Liver (tissue), 9 donors: ENCODE results near the gene ENAH. TPM values are rescaled to one million over a fixed set of nuclear protein-coding genes. Genes with fewer than 3 reads are reported as not detected.

Experiments used
- DNase-seq: peaks from one replicate; pipeline ENCODE4 v3.0.0-alpha.2; 2017; ENCODE audit warnings: low spot score
- H3K27ac ChIP-seq, 2 donors: one replicate each; pipeline ENCODE4 v1.7.0; 2013; ENCODE audit warnings: inconsistent platforms in 2 of 2, low read length in 2 of 2, control low read depth in 1 of 2, low read depth in 1 of 2, mild to moderate bottlenecking in 1 of 2
- H3K27me3 ChIP-seq, 4 donors: one replicate each; pipeline versions ENCODE4 v1.6.1 to v1.7.0; 2013; ENCODE audit warnings: low read length in 3 of 4, inconsistent platforms in 1 of 4, mild to moderate bottlenecking in 1 of 4, moderate library complexity in 1 of 4; ENCODE audit not compliant: control insufficient read depth in 4 of 4, insufficient read depth in 4 of 4
- H3K36me3 ChIP-seq, 4 donors: one replicate each; pipeline versions ENCODE4 v1.6.1 to v1.7.0; 2013; ENCODE audit warnings: low read length in 3 of 4, mild to moderate bottlenecking in 3 of 4, low read depth in 1 of 4, moderate library complexity in 1 of 4; ENCODE audit not compliant: control insufficient read depth in 4 of 4, insufficient read depth in 3 of 4
- H3K4me1 ChIP-seq, 4 donors: one replicate each; pipeline versions ENCODE4 v1.6.1 to v1.7.0; 2013; ENCODE audit warnings: low read length in 3 of 4, mild to moderate bottlenecking in 3 of 4, moderate library complexity in 1 of 4; ENCODE audit not compliant: control insufficient read depth in 4 of 4, insufficient read depth in 4 of 4
- H3K4me3 ChIP-seq, 3 donors: one replicate each; pipeline versions ENCODE4 v1.6.1 to v1.7.0; 2013; ENCODE audit warnings: low read length in 3 of 3, control low read depth in 1 of 3, low read depth in 1 of 3, mild to moderate bottlenecking in 1 of 3
- H3K9ac ChIP-seq, 2 donors: one replicate each; pipeline ENCODE4 v1.7.0; 2013; ENCODE audit warnings: low read length in 2 of 2, mild to moderate bottlenecking in 2 of 2, moderate library complexity in 2 of 2, control low read depth in 1 of 2, low read depth in 1 of 2
- H3K9me3 ChIP-seq, 4 donors: one replicate each; pipeline versions ENCODE4 v1.6.1 to v1.7.0; 2013; ENCODE audit warnings: low read length in 3 of 4; ENCODE audit not compliant: control insufficient read depth in 4 of 4
- CTCF ChIP-seq: fragments of 150-350 bp; IDR thresholded peaks from 2 replicates; pipeline ENCODE4 v1.5.1; 2017; ENCODE audit warnings: improper control_type of control experiment, low read depth, low read length; ENCODE audit not compliant: missing input control
- EGR1 ChIP-seq, 2 donors: IDR thresholded peaks; 2 replicates each; pipeline ENCODE4 v1.6.1; 2016 to 2018; ENCODE audit warnings: antibody characterized with exemption in 2 of 2, low read depth in 2 of 2
- FOXA1 ChIP-seq: IDR thresholded peaks from 2 replicates; pipeline ENCODE4 v1.6.1; 2016; ENCODE audit warnings: antibody characterized with exemption
- GABPA ChIP-seq, 2 donors: IDR thresholded peaks in 1 of 2; conservative IDR thresholded peaks in 1 of 2; 2 replicates each; pipeline ENCODE4 v1.6.1; 2016; ENCODE audit warnings: antibody characterized with exemption in 2 of 2, mild to moderate bottlenecking in 1 of 2, moderate library complexity in 1 of 2
- HNF4A ChIP-seq, 2 donors: conservative IDR thresholded peaks; 2 replicates each; pipeline ENCODE4 v1.6.1; 2016; ENCODE audit warnings: antibody characterized with exemption in 2 of 2, mild to moderate bottlenecking in 2 of 2
- HNF4G ChIP-seq: IDR thresholded peaks from 2 replicates; pipeline ENCODE4 v1.6.1; 2016; ENCODE audit warnings: antibody characterized with exemption
- NR2F2 ChIP-seq: IDR thresholded peaks from 2 replicates; pipeline ENCODE4 v1.6.1; 2016; ENCODE audit warnings: antibody characterized with exemption
- RAD21 ChIP-seq, 2 donors: IDR thresholded peaks; 2 replicates each; pipeline ENCODE4 v1.6.1; 2016; ENCODE audit warnings: antibody characterized with exemption in 2 of 2, mild to moderate bottlenecking in 2 of 2
- RXRA ChIP-seq, 2 donors: IDR thresholded peaks; 2 replicates each; pipeline ENCODE4 v1.6.1; 2017 to 2018; ENCODE audit warnings: antibody characterized with exemption in 2 of 2, mild to moderate bottlenecking in 1 of 2
- SP1 ChIP-seq: IDR thresholded peaks from 2 replicates; pipeline ENCODE4 v1.6.1; 2018; ENCODE audit warnings: antibody characterized with exemption, mild to moderate bottlenecking
- TAF1 ChIP-seq: conservative IDR thresholded peaks from 2 replicates; pipeline ENCODE4 v1.6.1; 2016; ENCODE audit warnings: antibody characterized with exemption, mild to moderate bottlenecking
- YY1 ChIP-seq: IDR thresholded peaks from 2 replicates; pipeline ENCODE4 v1.6.1; 2016; ENCODE audit warnings: antibody characterized with exemption, mild to moderate bottlenecking
- whole genome bisulfite sequencing: extraction: QIAGEN DNeasy Blood & Tissue Kit; methylation state at CpG from one replicate; pipeline ENCODE4 v1.1.7; 2013; 5-methylcytosine and 5-hydroxymethylcytosine counted together
- polyA plus RNA-seq, 2 donors: library from polyadenylated mRNA; stranded (reverse) in 1 of 2; unstranded in 1 of 2; fragments of 200-250 nt in 1 of 2; fragments of >200 nt in 1 of 2; fragmentation: Nextera tagmentation in 1 of 2; extraction: Ambion mirVana in 1 of 2; gene quantifications; one replicate each; pipeline versions ENCODE4 v1.2.1 to v1.2.3, GENCODE V29; 2013 to 2015
- total RNA-seq, 2 donors: library from RNA; depleted of rRNA; stranded (reverse); fragments of >200 nt; gene quantifications; one replicate each; pipeline ENCODE4 v1.2.3, GENCODE V29; 2014
- TF ChIP-seq, protein P1 (sequence below): IDR thresholded peaks from 2 replicates; pipeline ENCODE4 v1.6.1; 2016; ENCODE audit warnings: antibody characterized with exemption
- TF ChIP-seq, protein P2 (sequence below): IDR thresholded peaks from 2 replicates; pipeline ENCODE4 v1.6.1; 2016; ENCODE audit warnings: antibody characterized with exemption
- TF ChIP-seq, protein P3 (sequence below): IDR thresholded peaks from 2 replicates; pipeline ENCODE4 v1.6.1; 2016; ENCODE audit warnings: antibody characterized with exemption, mild to moderate bottlenecking
- donor health status: healthy.
- donor health status: healthy.
- donor health status: healthy.
- donor health status: healthy.
- donor health status: healthy.

The ENAH gene
- total and polyA plus RNA-seq, 4 donors: 2.8 to 8.4 (median 4.5) TPM

DNA sequence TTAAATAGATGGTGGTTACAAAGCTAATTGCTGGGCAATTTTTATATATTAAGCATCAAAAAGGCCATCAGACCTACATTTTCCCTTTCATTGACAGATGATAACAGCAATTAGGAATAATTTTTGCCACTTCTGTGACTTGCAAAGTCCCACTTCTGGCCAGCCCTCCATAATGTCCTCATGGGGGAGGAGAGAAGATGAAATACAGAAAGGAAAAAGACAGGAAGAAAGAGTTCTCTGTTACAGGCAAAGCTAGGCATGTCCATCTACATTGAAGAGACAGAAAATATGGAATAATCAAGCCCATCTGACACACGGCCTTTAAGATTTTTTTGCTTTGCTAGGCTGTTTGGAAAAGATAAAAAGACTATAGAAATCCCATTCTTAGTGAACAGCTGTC lies 108.0 kb downstream of the ENAH start:
- no peaks in the 10 kb centered on the region for H3K27me3 ChIP-seq

GRCh38 chr1:225544263-225544662 lies 108.7 kb downstream of the ENAH start:
- Histone ChIP-seq H3K9ac (no peak overlapping the region), H3K9me3 (no peaks in the 10 kb centered on the region), H3K27ac (no peak overlapping the region), H3K27me3 (no peaks in the 10 kb centered on the region), H3K36me3 (no peaks in the 10 kb centered on the region), H3K4me1 (peaks cover 0 to 1% (median 0%) of the 10 kb centered on the region in 4 donors), H3K4me3 (no peak overlapping the region)
- WGBS: 96% methylated on average over 1 of the region's 1 CpG
- DNase-seq: no peak
- TF ChIP-seq, protein P1, sequence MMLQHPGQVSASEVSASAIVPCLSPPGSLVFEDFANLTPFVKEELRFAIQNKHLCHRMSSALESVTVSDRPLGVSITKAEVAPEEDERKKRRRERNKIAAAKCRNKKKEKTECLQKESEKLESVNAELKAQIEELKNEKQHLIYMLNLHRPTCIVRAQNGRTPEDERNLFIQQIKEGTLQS: no peak
- TF ChIP-seq, protein P2, sequence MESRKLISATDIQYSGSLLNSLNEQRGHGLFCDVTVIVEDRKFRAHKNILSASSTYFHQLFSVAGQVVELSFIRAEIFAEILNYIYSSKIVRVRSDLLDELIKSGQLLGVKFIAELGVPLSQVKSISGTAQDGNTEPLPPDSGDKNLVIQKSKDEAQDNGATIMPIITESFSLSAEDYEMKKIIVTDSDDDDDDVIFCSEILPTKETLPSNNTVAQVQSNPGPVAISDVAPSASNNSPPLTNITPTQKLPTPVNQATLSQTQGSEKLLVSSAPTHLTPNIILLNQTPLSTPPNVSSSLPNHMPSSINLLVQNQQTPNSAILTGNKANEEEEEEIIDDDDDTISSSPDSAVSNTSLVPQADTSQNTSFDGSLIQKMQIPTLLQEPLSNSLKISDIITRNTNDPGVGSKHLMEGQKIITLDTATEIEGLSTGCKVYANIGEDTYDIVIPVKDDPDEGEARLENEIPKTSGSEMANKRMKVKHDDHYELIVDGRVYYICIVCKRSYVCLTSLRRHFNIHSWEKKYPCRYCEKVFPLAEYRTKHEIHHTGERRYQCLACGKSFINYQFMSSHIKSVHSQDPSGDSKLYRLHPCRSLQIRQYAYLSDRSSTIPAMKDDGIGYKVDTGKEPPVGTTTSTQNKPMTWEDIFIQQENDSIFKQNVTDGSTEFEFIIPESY: no peak
- no peak for TF ChIP-seq GABPA (IDR thresholded peaks at IDR 0.05 in 1 of 2, conservative IDR thresholded peaks at IDR 0.05 in 1 of 2)
- no peak for TF ChIP-seq EGR1 (IDR thresholded peaks at IDR 0.05; ENCODE audit: low read depth in 2 of 2)
- TF ChIP-seq YY1: no peak
- no peak for TF ChIP-seq TAF1
- TF ChIP-seq CTCF: no peak
- TF ChIP-seq FOXA1: no peak
- no peak for TF ChIP-seq HNF4A (conservative IDR thresholded peaks at IDR 0.05)
- no peak for TF ChIP-seq HNF4G
- no peak for TF ChIP-seq RXRA (IDR thresholded peaks at IDR 0.05)
- no peak for TF ChIP-seq SP1
- TF ChIP-seq NR2F2: no peak

More for the DNA sequence above, 108.0 kb downstream of the ENAH start:
- 91% methylated on average over 1 of the region's 1 CpG for WGBS
- Histone ChIP-seq H3K4me1 (no peaks in the 10 kb centered on the region), H3K9ac (no peak overlapping the region), H3K36me3 (no peaks in the 10 kb centered on the region), H3K27ac (no peak overlapping the region), H3K9me3 (no peaks in the 10 kb centered on the region), H3K4me3 (no peak overlapping the region)
- TF ChIP-seq, protein P3, sequence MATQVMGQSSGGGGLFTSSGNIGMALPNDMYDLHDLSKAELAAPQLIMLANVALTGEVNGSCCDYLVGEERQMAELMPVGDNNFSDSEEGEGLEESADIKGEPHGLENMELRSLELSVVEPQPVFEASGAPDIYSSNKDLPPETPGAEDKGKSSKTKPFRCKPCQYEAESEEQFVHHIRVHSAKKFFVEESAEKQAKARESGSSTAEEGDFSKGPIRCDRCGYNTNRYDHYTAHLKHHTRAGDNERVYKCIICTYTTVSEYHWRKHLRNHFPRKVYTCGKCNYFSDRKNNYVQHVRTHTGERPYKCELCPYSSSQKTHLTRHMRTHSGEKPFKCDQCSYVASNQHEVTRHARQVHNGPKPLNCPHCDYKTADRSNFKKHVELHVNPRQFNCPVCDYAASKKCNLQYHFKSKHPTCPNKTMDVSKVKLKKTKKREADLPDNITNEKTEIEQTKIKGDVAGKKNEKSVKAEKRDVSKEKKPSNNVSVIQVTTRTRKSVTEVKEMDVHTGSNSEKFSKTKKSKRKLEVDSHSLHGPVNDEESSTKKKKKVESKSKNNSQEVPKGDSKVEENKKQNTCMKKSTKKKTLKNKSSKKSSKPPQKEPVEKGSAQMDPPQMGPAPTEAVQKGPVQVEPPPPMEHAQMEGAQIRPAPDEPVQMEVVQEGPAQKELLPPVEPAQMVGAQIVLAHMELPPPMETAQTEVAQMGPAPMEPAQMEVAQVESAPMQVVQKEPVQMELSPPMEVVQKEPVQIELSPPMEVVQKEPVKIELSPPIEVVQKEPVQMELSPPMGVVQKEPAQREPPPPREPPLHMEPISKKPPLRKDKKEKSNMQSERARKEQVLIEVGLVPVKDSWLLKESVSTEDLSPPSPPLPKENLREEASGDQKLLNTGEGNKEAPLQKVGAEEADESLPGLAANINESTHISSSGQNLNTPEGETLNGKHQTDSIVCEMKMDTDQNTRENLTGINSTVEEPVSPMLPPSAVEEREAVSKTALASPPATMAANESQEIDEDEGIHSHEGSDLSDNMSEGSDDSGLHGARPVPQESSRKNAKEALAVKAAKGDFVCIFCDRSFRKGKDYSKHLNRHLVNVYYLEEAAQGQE: no peak
- TF ChIP-seq, protein P2: no peak
- TF ChIP-seq CTCF (no peak), RAD21 (IDR thresholded peaks at IDR 0.05) (no peak)
- DNase-seq: no peak
